MM.1S (cell line): ENCODE measurements around the gene TNKS1BP1.

ENCODE experiments used
- CTCF ChIP-seq: fragments of 300-600 bp; sonication (generic); IDR thresholded peaks from 2 replicates; pipeline ENCODE4 v1.5.1; 2016; ENCODE audit warnings: antibody characterized with exemption, low read length, mixed read lengths
- EZH2 ChIP-seq: fragments of 300-600 bp; sonication (generic); optimal IDR thresholded peaks from 2 replicates; pipeline ENCODE3; 2017; ENCODE audit warnings: low read depth, mild to moderate bottlenecking, antibody characterized with exemption, low read length, mixed read lengths

GRCh38 chr11:57358543-57358961 is 33.8 kb upstream of the TNKS1BP1 start:
- no peak for TF ChIP-seq CTCF
- TF ChIP-seq EZH2: no peak
